Fibroblast of upper back skin (primary cell): ENCODE results near the gene CLCN2.
"Not testable (repeated sequence)": the region's sequence is repeated elsewhere in the genome, so short reads cannot be mapped to it uniquely, and the experiment has no call there.

ENCODE experiments used
- DNase-seq: peaks from one replicate; pipeline ENCODE4 v3.0.0-alpha.2; 2013

The CLCN2 gene

DNA sequence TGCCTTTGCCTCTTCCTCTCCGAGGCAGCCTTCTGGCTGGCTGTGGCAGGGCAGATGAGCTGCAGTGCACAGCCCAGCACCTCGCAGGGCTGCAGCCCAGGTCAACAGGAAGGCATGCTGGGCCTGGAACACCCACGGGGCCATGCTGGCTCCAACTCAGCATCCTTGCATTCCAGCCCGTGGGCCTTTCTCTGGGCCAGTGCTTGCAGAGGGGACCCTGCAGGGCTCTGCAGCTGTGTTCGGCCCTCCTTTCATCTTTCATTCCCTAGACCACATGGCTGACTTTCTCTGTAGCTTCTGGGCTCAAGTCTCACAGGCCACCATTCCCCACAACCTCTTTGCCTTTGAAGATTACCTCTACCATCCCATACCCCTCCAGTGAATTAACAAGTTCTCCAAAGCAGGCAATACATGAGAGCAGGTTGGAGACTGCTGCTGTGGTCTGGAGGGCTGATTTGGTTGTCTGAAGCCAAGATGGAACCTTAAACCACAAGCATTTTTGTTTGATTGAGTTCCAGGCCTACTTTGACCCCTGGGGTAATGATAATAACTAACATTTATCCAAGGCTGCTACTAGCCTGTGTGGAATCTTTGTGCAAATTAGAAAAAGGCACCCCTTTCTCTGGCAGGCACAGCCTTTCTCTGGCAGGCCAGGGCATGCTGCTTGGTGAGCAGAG is 18.1 kb downstream of the CLCN2 start:
- DNase-seq, result peak; percentile 29

DNA sequence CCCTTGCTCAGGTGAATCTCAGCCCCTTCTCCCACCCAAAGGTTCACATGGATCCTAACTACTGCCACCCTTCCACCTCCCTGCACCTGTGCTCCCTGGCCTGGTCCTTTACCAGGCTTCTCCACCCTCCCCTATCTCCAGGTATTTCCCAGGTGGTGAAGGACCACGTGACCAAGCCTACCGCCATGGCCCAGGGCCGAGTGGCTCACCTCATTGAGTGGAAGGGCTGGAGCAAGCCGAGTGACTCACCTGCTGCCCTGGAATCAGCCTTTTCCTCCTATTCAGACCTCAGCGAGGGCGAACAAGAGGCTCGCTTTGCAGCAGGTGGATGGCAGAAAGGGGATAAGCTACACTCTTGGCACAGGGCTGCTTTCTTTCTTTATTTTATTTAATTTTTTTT is 19.5 kb downstream of the CLCN2 start:
- DNase-seq, result no peak

GRCh38 chr3:184339451-184340135 is 21.8 kb downstream of the CLCN2 start:
- not testable (repeated sequence) for DNase-seq

DNA sequence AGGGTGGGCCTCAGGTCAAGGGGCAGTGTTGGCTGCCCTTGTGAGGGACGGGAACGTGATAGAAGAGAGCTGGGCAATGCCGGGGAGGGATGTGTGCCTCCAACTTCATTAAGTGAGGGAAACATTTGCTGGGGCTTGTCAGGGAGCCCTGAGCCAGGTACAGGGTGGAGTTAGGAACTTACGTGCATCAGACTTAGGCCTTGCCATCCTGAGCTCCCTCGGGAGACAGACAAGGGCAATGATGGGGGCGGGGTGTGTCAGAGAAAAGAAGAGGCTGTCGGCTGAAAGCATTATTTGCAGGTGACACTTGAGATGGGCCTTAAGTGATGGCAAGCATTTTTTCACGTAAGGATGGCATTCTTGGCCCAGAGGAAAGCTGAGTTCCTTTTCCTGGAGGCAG is 22.4 kb downstream of the CLCN2 start:
- DNase-seq, result no peak

GRCh38 chr3:184338511-184338945 is 22.9 kb downstream of the CLCN2 start:
- peak; percentile 82 for DNase-seq

DNA sequence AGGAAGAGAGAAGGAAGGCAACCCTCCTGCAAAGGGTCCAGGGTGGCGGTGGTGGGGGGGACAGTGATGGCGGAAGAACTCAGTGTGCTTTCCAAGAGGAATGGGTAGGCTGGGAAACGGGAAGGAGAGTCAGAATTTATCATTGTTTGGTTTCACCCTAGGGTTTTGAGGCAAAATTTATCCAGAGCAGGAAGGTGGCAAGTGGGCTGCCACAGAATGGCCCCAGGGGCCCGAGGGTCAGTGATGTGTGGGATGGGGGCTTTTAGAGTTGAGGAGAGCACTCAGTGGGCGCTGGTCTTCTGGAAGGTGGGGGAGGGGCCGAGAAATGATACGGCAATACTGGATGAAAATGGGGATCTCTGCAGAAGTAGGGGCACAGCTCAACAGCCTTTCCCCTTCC is 23.4 kb downstream of the CLCN2 start:
- DNase-seq, result no peak

DNA sequence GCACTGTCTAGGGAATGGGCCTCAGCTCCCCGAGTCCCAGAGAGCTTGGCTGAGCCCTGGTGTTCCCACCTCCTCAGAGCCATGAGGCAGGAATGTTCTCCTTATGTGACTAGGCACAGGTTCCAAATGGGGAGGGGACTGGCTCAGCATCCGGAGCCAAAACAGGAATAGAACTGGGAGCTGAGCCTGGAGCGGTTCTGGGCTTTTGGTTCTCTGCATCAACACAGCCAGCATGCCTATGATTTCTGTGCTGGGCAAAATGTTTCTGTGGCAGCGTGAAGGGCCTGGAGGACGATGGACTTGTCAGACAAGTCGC is 24.0 kb downstream of the CLCN2 start, which contains the start of gene FAM131A:
Gene FAM131A, plus strand, starts transcription at position 202 of the 316 bp plus-strand sequence. Its CDS starts 31 bp downstream, at position 233.
- DNase-seq, result peak; percentile 38

DNA sequence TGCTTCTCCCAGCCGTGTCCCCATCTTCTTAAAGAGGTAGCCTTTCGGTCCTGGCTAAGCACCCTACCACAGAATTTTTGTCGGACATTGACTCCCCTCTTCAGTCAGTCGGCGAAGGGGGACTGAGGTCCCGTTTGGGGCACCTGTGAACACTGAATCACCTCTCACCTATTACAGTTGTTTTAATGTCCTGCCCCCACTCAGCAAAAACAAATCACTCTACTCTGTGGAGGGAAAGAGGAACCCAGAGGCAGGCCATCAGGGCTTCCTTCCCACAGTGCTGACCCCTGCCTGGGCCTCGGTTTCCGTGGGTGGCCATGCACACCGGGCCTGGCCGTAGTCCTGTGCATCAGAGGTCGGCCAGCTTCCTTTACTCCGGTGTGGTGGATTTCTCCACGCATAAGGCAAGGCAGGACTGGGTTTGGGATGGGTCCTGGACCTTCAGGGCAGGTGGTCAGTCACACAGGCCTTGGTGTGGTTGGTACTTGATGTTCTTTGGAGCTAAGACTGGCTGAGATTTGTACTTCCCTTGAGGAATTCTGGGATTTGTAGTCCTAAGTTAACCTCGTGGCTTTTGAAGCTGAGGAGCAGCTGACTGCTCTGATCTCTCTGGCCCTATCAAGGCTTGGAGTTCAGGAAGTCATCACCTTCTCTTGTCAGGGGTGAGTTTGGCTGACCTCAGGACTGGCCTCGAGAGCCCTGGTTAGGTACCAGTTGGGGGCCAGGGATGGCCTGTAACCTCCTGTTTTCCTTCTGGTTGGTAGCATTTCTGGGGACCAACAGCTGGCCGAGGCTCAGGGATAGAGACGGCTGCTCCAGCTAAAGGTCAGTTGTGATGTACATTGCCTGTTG is 24.6 kb downstream of the CLCN2 start:
- peak; percentile 51 for DNase-seq

GRCh38 chr3:184335661-184336546 is 25.5 kb downstream of the CLCN2 start:
- peak; percentile 67 for DNase-seq

DNA sequence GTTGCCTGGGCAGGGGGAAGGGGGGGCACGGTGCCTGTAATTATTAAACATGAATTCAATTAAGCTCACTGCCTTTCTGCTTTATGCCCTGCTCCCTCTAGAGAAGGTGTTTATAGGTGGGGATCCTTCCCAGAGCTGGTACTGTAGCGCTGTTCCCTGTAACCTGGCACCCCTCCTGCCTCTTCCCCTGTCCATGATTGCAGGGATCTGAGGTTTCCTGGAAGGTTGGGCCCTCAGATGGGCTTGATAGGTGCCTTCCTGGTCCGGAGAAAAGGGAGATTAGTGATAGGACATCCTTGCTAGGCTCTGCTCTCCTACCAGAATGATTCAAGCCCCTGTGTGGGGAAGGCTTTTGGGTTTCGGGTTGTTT is 26.1 kb downstream of the CLCN2 start:
- no peak for DNase-seq

GRCh38 chr3:184334470-184335158 is 26.8 kb downstream of the CLCN2 start:
- DNase-seq, result peak; percentile 37

DNA sequence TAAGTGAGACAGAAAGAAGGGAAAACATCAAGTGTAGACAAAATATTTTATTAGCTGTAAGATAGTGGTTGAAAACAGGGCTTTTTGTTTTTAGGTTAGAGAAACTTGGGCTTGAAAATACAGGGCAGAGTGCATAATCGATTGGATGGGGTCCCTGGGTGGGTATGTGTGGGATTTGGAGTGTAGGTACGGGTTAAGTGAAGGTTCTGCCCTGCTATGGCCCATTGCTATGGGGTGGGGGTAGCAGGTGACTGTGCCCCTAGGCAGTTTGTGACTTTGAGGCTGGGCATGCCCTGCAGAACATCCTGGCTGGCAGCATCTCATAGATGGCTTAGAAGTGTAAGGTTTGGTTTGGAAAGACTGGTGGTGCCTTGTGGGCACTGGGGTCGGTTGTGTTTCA is 27.7 kb downstream of the CLCN2 start:
- DNase-seq, result no peak

- no peak for DNase-seq
These were observed 28.2 kb downstream of the CLCN2 start for GRCh38 chr3:184333190-184333589.

DNA sequence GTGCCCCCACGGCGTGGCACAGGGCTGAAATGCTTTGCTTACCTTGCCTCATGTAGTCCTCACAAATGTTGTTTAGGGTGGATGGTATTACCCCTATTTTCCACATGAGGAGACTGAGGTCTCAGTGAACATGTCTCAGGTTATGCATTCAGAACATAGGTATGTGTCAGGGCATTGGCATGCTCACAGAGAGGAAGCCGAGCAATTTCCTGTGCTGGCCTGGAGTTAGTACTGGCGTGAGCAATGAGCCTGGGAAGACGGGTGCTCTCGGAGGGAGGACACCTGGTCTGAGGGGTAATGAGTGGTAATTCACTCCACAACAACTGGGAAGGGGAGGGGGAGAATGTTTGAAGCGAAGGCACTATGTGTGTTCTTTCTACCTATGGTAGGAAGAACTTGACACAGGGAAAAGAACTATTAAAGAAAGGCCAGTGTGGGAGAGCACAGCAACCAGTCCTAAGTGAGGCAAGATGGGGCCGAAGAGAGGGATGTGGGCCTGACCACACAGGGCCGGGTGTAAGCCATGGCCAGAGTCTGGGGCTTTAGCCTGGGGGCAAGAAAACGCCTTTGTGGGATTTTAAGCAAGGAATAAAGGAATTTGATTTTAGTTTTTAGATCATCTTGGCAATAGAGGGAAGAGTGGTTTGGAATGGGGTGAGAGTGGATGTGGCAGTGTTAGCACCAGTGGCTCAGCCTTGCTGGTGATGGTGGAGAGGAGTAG is 28.9 kb downstream of the CLCN2 start:
- DNase-seq, result peak; percentile 87

DNA sequence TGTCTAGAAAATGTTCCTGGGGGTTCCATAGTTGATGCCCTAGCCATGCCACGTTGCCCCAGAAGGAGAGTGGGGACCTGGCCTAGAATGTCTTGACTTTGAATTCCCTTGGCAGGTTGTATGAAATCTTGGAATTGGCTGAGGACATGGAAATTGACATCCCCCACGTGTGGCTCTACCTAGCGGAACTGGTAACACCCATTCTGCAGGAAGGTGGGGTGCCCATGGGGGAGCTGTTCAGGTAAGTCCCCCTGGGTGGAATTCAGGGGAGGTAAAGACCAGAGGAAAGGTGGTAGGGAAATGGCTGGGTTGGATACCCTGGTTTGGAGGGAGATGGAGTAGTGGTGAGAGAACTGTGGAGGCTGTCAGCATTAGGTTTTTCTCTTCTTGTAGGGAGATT is 32.9 kb downstream of the CLCN2 start:
- no peak for DNase-seq

- DNase-seq, result no peak
These were observed 34.2 kb downstream of the CLCN2 start for GRCh38 chr3:184327171-184327570.

DNA sequence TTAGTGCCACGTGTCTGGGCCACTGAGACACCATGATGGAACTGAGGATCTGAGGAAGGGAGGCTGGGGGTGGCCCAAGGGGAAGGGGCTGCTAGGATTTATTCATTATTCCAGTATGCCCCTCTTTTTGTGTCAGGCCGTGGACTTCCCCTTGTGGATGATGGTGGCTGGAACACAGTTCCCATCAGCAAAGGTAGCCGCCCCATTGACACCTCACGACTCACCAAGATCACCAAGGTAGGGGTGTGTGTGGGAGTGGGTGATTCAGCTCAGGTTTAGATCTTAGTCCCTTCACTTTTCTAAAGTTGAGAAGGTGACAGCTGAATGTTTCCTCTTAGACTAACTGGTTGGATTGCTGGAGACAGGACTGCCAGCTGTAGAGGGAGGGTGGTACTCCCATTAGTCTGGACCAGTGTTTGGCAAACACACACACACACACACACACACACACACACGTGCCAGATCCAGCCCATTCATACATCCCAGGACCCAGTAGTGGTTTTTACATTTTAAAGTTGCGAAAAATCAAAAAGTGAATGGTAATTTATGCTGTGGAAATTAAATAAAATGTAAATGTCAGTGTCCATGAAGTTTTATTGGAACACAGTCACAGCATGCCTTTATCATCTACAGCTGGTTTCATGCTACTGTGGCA is 35.6 kb downstream of the CLCN2 start:
- no peak for DNase-seq

DNA sequence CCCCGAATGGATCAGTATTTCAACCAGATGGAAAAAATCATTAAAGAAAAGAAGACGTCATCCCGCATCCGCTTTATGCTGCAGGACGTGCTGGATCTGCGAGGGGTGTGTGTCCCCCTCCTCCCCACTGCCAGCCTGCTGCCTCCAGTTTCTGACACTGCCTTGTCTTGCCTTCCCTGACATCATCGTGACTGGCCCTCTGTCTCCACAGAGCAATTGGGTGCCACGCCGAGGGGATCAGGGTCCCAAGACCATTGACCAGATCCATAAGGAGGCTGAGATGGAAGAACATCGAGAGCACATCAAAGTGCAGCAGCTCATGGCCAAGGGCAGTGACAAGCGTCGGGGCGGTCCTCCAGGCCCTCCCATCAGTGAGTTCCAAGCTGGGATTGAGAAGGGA is 36.1 kb downstream of the CLCN2 start:
- DNase-seq, result no peak

- no peak for DNase-seq
These were observed 37.7 kb downstream of the CLCN2 start for GRCh38 chr3:184323696-184324095.

DNA sequence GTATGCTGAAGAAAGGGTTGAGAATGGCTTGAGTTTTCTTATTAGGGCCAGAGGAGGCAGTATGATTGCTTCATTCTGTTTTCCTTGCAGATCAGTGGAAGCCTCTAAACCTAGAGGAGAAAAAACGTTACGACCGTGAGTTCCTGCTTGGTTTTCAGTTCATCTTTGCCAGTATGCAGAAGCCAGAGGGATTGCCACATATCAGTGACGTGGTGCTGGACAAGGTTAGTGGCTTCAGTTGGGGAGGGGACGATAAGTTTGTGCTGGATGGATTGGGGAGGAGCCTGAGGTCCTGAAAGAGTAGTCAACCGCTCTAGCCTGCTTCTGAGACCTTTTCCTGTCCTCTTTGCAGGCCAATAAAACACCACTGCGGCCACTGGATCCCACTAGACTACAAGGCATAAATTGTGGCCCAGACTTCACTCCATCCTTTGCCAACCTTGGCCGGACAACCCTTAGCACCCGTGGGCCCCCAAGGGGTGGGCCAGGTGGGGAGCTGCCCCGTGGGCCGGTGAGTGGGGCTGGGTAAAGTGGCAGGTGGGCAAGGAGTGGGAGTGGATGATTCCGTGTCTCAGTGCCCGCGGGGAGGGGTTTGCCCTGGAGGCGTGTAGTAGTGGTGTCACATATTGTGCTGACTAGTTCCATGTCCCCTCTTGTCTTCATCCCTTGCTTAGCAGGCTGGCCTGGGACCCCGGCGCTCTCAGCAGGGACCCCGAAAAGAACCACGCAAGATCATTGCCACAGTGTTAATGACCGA is 38.5 kb downstream of the CLCN2 start:
- no peak for DNase-seq
